GM11168 (cell line): ENCODE data around the gene KRT82.
"Not testable (repeated sequence)": the region's sequence is repeated elsewhere in the genome, so short reads cannot be mapped to it uniquely, and the experiment has no call there.

Experiments
- in situ Hi-C: fragments of 300-500 bp; cut with MboI; formaldehyde crosslinking; loops from one replicate; pipeline ENCODE4 v1.12.0; 2022; ENCODE audit warnings: low sequenced_read_pairs; ENCODE audit not compliant: unreplicated experiment

KRT82 gene

GRCh38 chr12:52351196-52352059, 54.7 kb downstream of the KRT82 start:
- in situ Hi-C loops: no loop called here

- in situ Hi-C loops: no loop called here
Measured at GRCh38 chr12:52350786-52351185, 55.3 kb downstream of the KRT82 start.

GRCh38 chr12:52350021-52350620, 56.0 kb downstream of the KRT82 start:
- in situ Hi-C loops: no loop called here

- in situ Hi-C loops: no loop called here
Measured at GRCh38 chr12:52349196-52349595, 56.9 kb downstream of the KRT82 start.

GRCh38 chr12:52347551-52348510, 58.3 kb downstream of the KRT82 start:
- in situ Hi-C loops: no loop called here

GRCh38 chr12:52347016-52347415, 59.1 kb downstream of the KRT82 start:
- in situ Hi-C loops: no loop called here

- in situ Hi-C loops: no loop called here
Measured at GRCh38 chr12:52346593-52346992, 59.5 kb downstream of the KRT82 start.

- in situ Hi-C loops: not testable (repeated sequence)
Measured at GRCh38 chr12:52345041-52345440, 61.1 kb downstream of the KRT82 start.

- in situ Hi-C loops: no loop called here
Measured at GRCh38 chr12:52344111-52344510, 62.0 kb downstream of the KRT82 start.
